HG03066 (cell line): ENCODE measurements around the gene FUOM.

ENCODE experiments used
- ATAC-seq: cut with Tn5 transposase; IDR thresholded peaks from one replicate; pipeline ENCODE4 v1.9.1; 2021; ENCODE audit warnings: low read depth; ENCODE audit not compliant: unreplicated experiment

The FUOM gene

GRCh38 chr10:133316266-133316665 lies 41.6 kb downstream of the FUOM start:
- ATAC-seq: no peak

GRCh38 chr10:133315847-133316246 lies 42.0 kb downstream of the FUOM start:
- ATAC-seq: no peak

- ATAC-seq: no peak
Measured at GRCh38 chr10:133314911-133315310, 42.9 kb downstream of the FUOM start.

- ATAC-seq: no peak
Measured at GRCh38 chr10:133313192-133313591, 44.6 kb downstream of the FUOM start.

GRCh38 chr10:133312769-133313145 lies 45.1 kb downstream of the FUOM start:
- no peak for ATAC-seq

- no peak for ATAC-seq
Measured at GRCh38 chr10:133312016-133312768, 45.6 kb downstream of the FUOM start.

- ATAC-seq: no peak
Measured at GRCh38 chr10:133311570-133311969, 46.2 kb downstream of the FUOM start.

- no peak for ATAC-seq
Measured at GRCh38 chr10:133310789-133311188, 47.0 kb downstream of the FUOM start.

- no peak for ATAC-seq
Measured at GRCh38 chr10:133310399-133310755, 47.4 kb downstream of the FUOM start.

GRCh38 chr10:133309720-133310398 lies 48.0 kb downstream of the FUOM start:
- ATAC-seq: no peak

- ATAC-seq: peak; percentile 69
Measured at GRCh38 chr10:133309100-133309719, 48.6 kb downstream of the FUOM start.

GRCh38 chr10:133308421-133309099 lies 49.3 kb downstream of the FUOM start, which contains the start of the genes TUBGCP2 and ZNF511:
TSS of gene TUBGCP2 (minus strand) at chr10:133308872. CDS start at chr10:133302941, 5,931 bp downstream.
TSS of gene ZNF511 (plus strand) at chr10:133308914. CDS start at chr10:133308944, 30 bp downstream.
- peak; percentile 69 for ATAC-seq

GRCh38 chr10:133307776-133308420 lies 49.9 kb downstream of the FUOM start:
- ATAC-seq: peak; percentile 48

GRCh38 chr10:133306941-133307379 lies 50.9 kb downstream of the FUOM start:
- ATAC-seq: no peak

GRCh38 chr10:133306097-133306476 lies 51.7 kb downstream of the FUOM start:
- ATAC-seq: no peak
